PC-9 (cell line): ENCODE data around the gene VAX1. TPM values are rescaled to one million over a fixed set of nuclear protein-coding genes. Genes with fewer than 3 reads are reported as not detected.

Experiments used
- BruUV-seq: library from RNA; stranded (reverse); fragments of 400-500 nt; replicated peaks from 2 replicates; lab custom pipeline; 2021; lab: Mats Ljungman, UMichigan
- CTCF ChIA-PET: fragments of 300-600 bp; sonication (Branson Sonifier 250); formaldehyde crosslinking; loops from one replicate; lab custom pipeline; 2022; ENCODE audit warnings: antibody characterized with exemption; lab: Charles Lee
- POLR2A ChIA-PET: fragments of 300-600 bp; sonication (Branson Sonifier 250); formaldehyde crosslinking; loops from one replicate; lab custom pipeline; 2022; ENCODE audit warnings: antibody characterized with exemption; ENCODE audit not compliant: unreplicated experiment; lab: Charles Lee
- DNase-seq, 2 experiments: peaks; one replicate each; pipeline versions ENCODE4 v3.0.0 to v3.0.0-alpha.2; 2015 to 2022; ENCODE audit warnings: mixed read lengths in 1 of 2
- H2AFZ ChIP-seq: fragments of 200-600 bp; sonication (generic); 2 replicates; pipeline ENCODE4 v1.8.1; 2017; ENCODE audit warnings: antibody characterized with exemption
- H3F3A ChIP-seq: fragments of 200-600 bp; sonication (generic); 2 replicates; pipeline ENCODE4 v1.8.1; 2017; ENCODE audit warnings: antibody characterized with exemption, mild to moderate bottlenecking, low read depth; ENCODE audit not compliant: insufficient read depth
- H3K27ac ChIP-seq: fragments of 200-600 bp; sonication (generic); 2 replicates; pipeline ENCODE4 v1.6.1; 2016; ENCODE audit warnings: mixed run types
- H3K27me3 ChIP-seq: fragments of 200-600 bp; sonication (generic); 2 replicates; pipeline ENCODE4 v1.6.1; 2016; ENCODE audit warnings: low read depth, mixed run types; ENCODE audit not compliant: insufficient read depth
- H3K36me3 ChIP-seq: fragments of 200-600 bp; sonication (generic); 2 replicates; pipeline ENCODE4 v1.6.1; 2016; ENCODE audit warnings: low read depth, mixed run types
- H3K4me1 ChIP-seq: fragments of 200-600 bp; sonication (generic); replicated peaks from 2 replicates; pipeline ENCODE4 v1.6.1; 2016; ENCODE audit warnings: mixed run types; ENCODE audit not compliant: insufficient read depth
- H3K4me2 ChIP-seq: fragments of 200-600 bp; sonication (generic); 2 replicates; pipeline ENCODE4 v1.6.1; 2017; ENCODE audit warnings: mixed run types
- H3K4me3 ChIP-seq: fragments of 200-600 bp; sonication (generic); 2 replicates; pipeline ENCODE4 v1.6.1; 2016; ENCODE audit warnings: mixed run types
- H3K79me2 ChIP-seq: fragments of 200-600 bp; sonication (generic); 2 replicates; pipeline ENCODE4 v1.6.1; 2017; ENCODE audit warnings: low read depth, mixed run types
- H3K9me2 ChIP-seq: fragments of 200-600 bp; sonication (generic); 2 replicates; pipeline ENCODE4 v1.8.1; 2017; ENCODE audit warnings: mild to moderate bottlenecking; ENCODE audit not compliant: insufficient read depth
- H3K9me3 ChIP-seq: fragments of 200-600 bp; sonication (generic); 2 replicates; pipeline ENCODE4 v1.8.1; 2016; ENCODE audit warnings: low read depth; ENCODE audit not compliant: insufficient read depth
- H4K20me1 ChIP-seq: fragments of 200-600 bp; sonication (generic); 2 replicates; pipeline ENCODE4 v1.8.1; 2017; ENCODE audit not compliant: insufficient read depth
- EZH2 ChIP-seq: fragments of 200-600 bp; sonication (generic); IDR thresholded peaks from 2 replicates; pipeline ENCODE4 v1.8.0; 2017; ENCODE audit warnings: antibody characterized with exemption, low read depth
- intact Hi-C: fragments of 100-400 bp; cut with micrococcal nuclease; formaldehyde crosslinking; loops from one replicate; pipeline ENCODE4 v1.10.0; 2022; ENCODE audit not compliant: unreplicated experiment
- total RNA-seq: library from RNA; stranded (reverse); gene quantifications from 2 replicates; pipeline ENCODE4 v1.2.3, GENCODE V29; 2021
- TF ChIP-seq, protein P1 (sequence below): fragments of 200-600 bp; sonication (generic); conservative IDR thresholded peaks from 2 replicates; pipeline ENCODE4 v1.6.1; 2017; ENCODE audit warnings: mixed run types, antibody characterized with exemption, mild to moderate bottlenecking, moderate library complexity

The VAX1 gene
- total RNA-seq, 1 experiment from 2014 or later = not detected

DNA sequence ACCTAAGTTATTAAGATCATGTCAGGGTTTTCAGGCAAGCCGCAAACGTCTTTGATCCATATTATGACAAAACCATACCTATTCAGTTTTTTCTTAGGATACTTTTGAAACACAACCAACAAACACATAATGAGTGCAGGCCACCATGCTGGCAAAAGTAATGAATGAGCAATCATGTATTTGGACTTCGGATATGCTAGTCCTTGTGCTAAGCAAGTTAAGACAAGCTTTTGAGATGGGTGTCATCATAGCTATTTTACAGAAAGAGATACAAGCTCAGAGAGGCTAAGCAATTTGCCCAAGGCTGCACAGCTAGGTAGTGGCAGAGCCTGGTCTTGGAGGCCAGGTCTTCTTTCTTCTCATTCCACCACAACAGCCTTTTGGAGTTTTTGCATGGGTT, 46.8 kb upstream of the VAX1 start:
- Histone ChIP-seq H3K27ac (no peak overlapping the region), H2AFZ (no peak overlapping the region), H4K20me1 (no peaks in the 10 kb centered on the region), H3K27me3 (no peaks in the 10 kb centered on the region), H3K4me2 (no peak overlapping the region), H3K4me1 (peaks cover 27% of the 10 kb centered on the region), H3K36me3 (no peaks in the 10 kb centered on the region), H3K9me2 (no peaks in the 10 kb centered on the region), H3K4me3 (no peak overlapping the region), H3F3A (peaks cover 23% of the 10 kb centered on the region; the same call in 1 of the 2 replicates), H3K9me3 (no peaks in the 10 kb centered on the region), H3K79me2 (no peaks in the 10 kb centered on the region)
- ChIA-PET POLR2A (no interaction called here), CTCF (no interaction called here)
- TF ChIP-seq, protein P1, sequence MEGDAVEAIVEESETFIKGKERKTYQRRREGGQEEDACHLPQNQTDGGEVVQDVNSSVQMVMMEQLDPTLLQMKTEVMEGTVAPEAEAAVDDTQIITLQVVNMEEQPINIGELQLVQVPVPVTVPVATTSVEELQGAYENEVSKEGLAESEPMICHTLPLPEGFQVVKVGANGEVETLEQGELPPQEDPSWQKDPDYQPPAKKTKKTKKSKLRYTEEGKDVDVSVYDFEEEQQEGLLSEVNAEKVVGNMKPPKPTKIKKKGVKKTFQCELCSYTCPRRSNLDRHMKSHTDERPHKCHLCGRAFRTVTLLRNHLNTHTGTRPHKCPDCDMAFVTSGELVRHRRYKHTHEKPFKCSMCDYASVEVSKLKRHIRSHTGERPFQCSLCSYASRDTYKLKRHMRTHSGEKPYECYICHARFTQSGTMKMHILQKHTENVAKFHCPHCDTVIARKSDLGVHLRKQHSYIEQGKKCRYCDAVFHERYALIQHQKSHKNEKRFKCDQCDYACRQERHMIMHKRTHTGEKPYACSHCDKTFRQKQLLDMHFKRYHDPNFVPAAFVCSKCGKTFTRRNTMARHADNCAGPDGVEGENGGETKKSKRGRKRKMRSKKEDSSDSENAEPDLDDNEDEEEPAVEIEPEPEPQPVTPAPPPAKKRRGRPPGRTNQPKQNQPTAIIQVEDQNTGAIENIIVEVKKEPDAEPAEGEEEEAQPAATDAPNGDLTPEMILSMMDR = no peak
- TF ChIP-seq EZH2 = no peak
- intact Hi-C loops = no loop called here
- no peak for DNase-seq
- no TSS peak for BruUV-seq

DNA sequence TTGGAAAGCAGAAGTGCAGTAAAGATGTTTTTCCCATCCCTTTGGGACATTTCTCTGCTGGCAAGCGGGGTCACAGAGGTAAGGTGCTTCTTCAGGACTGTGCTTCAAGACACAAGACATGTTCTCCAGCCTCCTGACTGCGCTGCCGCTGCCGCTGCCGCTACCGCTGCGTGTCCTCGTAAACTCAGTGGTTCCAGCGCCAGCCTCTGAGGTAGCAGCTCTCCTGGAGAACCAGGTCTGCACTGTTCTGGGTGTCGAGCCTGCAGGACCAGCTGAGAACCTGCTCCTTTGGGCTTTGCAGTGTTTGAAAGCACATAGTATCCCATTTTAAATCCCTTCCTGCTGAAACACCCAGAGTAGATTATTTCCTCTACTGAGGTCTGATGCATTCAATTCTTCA, 46.2 kb upstream of the VAX1 start:
- TF ChIP-seq, protein P1 = no peak
- TF ChIP-seq EZH2 = no peak
- no peaks in the 10 kb centered on the region for H3K36me3 ChIP-seq
- H3F3A ChIP-seq = peaks cover 23% of the 10 kb centered on the region; the same call in 1 of the 2 replicates
- no peaks in the 10 kb centered on the region for H3K9me2 ChIP-seq
- no peak overlapping the region for H2AFZ ChIP-seq
- intact Hi-C loops = no loop called here
- no peaks in the 10 kb centered on the region for H3K27me3 ChIP-seq
- no peak overlapping the region for H3K27ac ChIP-seq
- H4K20me1 ChIP-seq = no peaks in the 10 kb centered on the region
- ChIA-PET POLR2A (no interaction called here), CTCF (no interaction called here)
- no peaks in the 10 kb centered on the region for H3K79me2 ChIP-seq
- no TSS peak for BruUV-seq
- no peaks in the 10 kb centered on the region for H3K9me3 ChIP-seq
- H3K4me3 ChIP-seq = no peak overlapping the region
- no peak for DNase-seq
- no peak overlapping the region for H3K4me2 ChIP-seq
- peaks cover 27% of the 10 kb centered on the region for H3K4me1 ChIP-seq

DNA sequence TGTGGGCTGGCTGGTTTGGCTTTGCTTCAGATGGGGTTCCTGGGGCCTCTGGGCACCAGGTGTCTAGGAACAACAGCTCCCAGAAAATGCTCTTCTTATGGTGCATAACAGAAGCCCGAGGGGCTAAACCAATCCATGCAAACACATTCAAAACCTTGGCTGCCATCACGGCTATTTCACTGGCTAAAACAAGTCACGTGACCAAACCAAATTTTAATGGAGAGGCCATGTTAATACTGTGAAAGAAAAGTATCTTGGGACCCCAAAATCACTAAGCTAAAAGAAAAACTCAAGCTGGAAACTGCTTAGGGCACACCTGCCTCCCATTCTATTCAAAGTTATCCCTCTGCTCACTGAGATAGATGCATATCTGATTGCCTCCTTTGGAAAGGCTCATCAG, 40.1 kb upstream of the VAX1 start:
- BruUV-seq = no TSS peak

More for the DNA sequence above, 40.1 kb upstream of the VAX1 start:
- H3K4me2 ChIP-seq = no peak overlapping the region
- H3K4me3 ChIP-seq = no peak overlapping the region
- no peaks in the 10 kb centered on the region for H3K4me1 ChIP-seq
- 0 out of 2 replicates have a peak, but pooled peaks cover 2% of the 10 kb centered on the region for H3K27me3 ChIP-seq
- H2AFZ ChIP-seq = no peak overlapping the region
- no peaks in the 10 kb centered on the region for H3K79me2 ChIP-seq
- intact Hi-C loops = loop anchor here (5.0 to 10.0 kb wide), 2 partner anchors 706 to 1823 kb away; no protein-coding TSS in a partner anchor
- no peaks in the 10 kb centered on the region for H3F3A ChIP-seq
- H3K36me3 ChIP-seq = no peaks in the 10 kb centered on the region
- no peak for DNase-seq
- no peaks in the 10 kb centered on the region for H3K9me2 ChIP-seq
- ChIA-PET CTCF (no interaction called here), POLR2A (no interaction called here)
- H3K9me3 ChIP-seq = no peaks in the 10 kb centered on the region
- H4K20me1 ChIP-seq = no peaks in the 10 kb centered on the region
- TF ChIP-seq, protein P1 = no peak
- TF ChIP-seq EZH2 = no peak
- no peak overlapping the region for H3K27ac ChIP-seq
